Hepatocyte (in vitro differentiated cells): ENCODE measurements around the gene DLGAP4. TPM values are rescaled to one million over a fixed set of nuclear protein-coding genes. Genes with fewer than 3 reads are reported as not detected.

Experiments used
- DNase-seq: peaks from one replicate; pipeline ENCODE4 v3.0.0-alpha.2; 2016; ENCODE audit warnings: low spot score
- H2AFZ ChIP-seq: fragments of 200-600 bp; sonication (generic); 2 replicates; pipeline ENCODE4 v1.6.0; 2016; ENCODE audit warnings: antibody characterized with exemption, mild to moderate bottlenecking
- H3K27ac ChIP-seq: fragments of 200-600 bp; sonication (generic); 2 replicates; pipeline ENCODE4 v1.5.1; 2016; ENCODE audit warnings: mild to moderate bottlenecking
- H3K27me3 ChIP-seq: fragments of 200-600 bp; sonication (generic); 2 replicates; pipeline ENCODE4 v1.6.1; 2016
- H3K36me3 ChIP-seq: fragments of 200-600 bp; sonication (generic); replicated peaks from 2 replicates; pipeline ENCODE4 v1.5.1; 2016; ENCODE audit warnings: low read depth; ENCODE audit not compliant: insufficient read depth
- H3K4me1 ChIP-seq: fragments of 200-600 bp; sonication (generic); 2 replicates; pipeline ENCODE4 v1.5.1; 2016; ENCODE audit warnings: mild to moderate bottlenecking, moderate library complexity; ENCODE audit not compliant: insufficient read depth
- H3K4me2 ChIP-seq: fragments of 200-600 bp; sonication (generic); 2 replicates; pipeline ENCODE4 v1.6.0; 2016
- H3K4me3 ChIP-seq: fragments of 200-600 bp; sonication (generic); 2 replicates; pipeline ENCODE4 v1.5.1; 2016; ENCODE audit warnings: mild to moderate bottlenecking
- H3K79me2 ChIP-seq: fragments of 200-600 bp; sonication (generic); 2 replicates; pipeline ENCODE4 v1.6.0; 2017; ENCODE audit warnings: mild to moderate bottlenecking
- H3K9me2 ChIP-seq: fragments of 200-600 bp; sonication (generic); replicated peaks from 2 replicates; pipeline ENCODE4 v1.6.0; 2017; ENCODE audit warnings: mild to moderate bottlenecking; ENCODE audit not compliant: insufficient read depth
- H3K9me3 ChIP-seq: fragments of 200-600 bp; sonication (generic); 2 replicates; pipeline ENCODE4 v1.5.1; 2016; ENCODE audit warnings: low read depth, mild to moderate bottlenecking
- H4K20me1 ChIP-seq: fragments of 200-600 bp; sonication (generic); 2 replicates; pipeline ENCODE4 v1.6.0; 2016; ENCODE audit warnings: mild to moderate bottlenecking; ENCODE audit not compliant: insufficient read depth, poor library complexity, severe bottlenecking
- CTCF ChIP-seq: fragments of 200-600 bp; sonication (generic); IDR thresholded peaks from 2 replicates; pipeline ENCODE4 v1.5.1; 2016; ENCODE audit warnings: antibody characterized with exemption, mild to moderate bottlenecking; ENCODE audit not compliant: poor library complexity
- EZH2 ChIP-seq: fragments of 200-600 bp; sonication (generic); IDR thresholded peaks from 2 replicates; pipeline ENCODE4 v1.6.1; 2016; ENCODE audit warnings: antibody characterized with exemption, mild to moderate bottlenecking, borderline replicate concordance
- EZH2phosphoT487 ChIP-seq: fragments of 200-600 bp; sonication (generic); IDR thresholded peaks from one replicate; pipeline ENCODE4 v1.6.1; 2018; ENCODE audit warnings: antibody characterized with exemption, mild to moderate bottlenecking, low read depth, moderate library complexity; ENCODE audit not compliant: unreplicated experiment, severe bottlenecking
- WGBS: methylation state at CpG from one replicate; pipeline ENCODE4 v1.1.6; 2016; ENCODE audit warnings: low lambda C conversion rate; ENCODE audit errors: missing lambda C conversion rate; 5-methylcytosine and 5-hydroxymethylcytosine counted together
- polyA plus RNA-seq: library from polyadenylated mRNA; unstranded; fragments of >200 nt; fragmentation: Nextera tagmentation; extraction: Ambion mirVana; gene quantifications from 2 replicates; pipeline ENCODE4 v1.2.1, GENCODE V29; 2016
- total RNA-seq: library from RNA; depleted of rRNA; stranded (reverse); fragments of >200 nt; gene quantifications from 2 replicates; pipeline ENCODE4 v1.2.3, GENCODE V29; 2014

The DLGAP4 gene
- total and polyA plus RNA-seq, 2 experiments from 2014 or later = 16.5 to 39.4 TPM

GRCh38 chr20:36482044-36482473 is 175.9 kb downstream of the DLGAP4 start:
- H3K79me2 ChIP-seq = peaks cover 100% of the 10 kb centered on the region
- 88% methylated on average over 8 of the region's 8 CpGs for WGBS
- H3K27me3 ChIP-seq = no peaks in the 10 kb centered on the region
- no peak overlapping the region for H3K4me2 ChIP-seq
- no peaks in the 10 kb centered on the region for H3K9me3 ChIP-seq
- peaks cover 100% of the 10 kb centered on the region for H4K20me1 ChIP-seq
- no peak for DNase-seq
- no peak overlapping the region for H2AFZ ChIP-seq
- no peaks in the 10 kb centered on the region for H3K36me3 ChIP-seq
- no peak overlapping the region for H3K4me3 ChIP-seq
- no peaks in the 10 kb centered on the region for H3K4me1 ChIP-seq
- TF ChIP-seq CTCF (no peak), EZH2phosphoT487 (no peak), EZH2 (no peak)
- H3K9me2 ChIP-seq = no peaks in the 10 kb centered on the region
- no peak overlapping the region for H3K27ac ChIP-seq

GRCh38 chr20:36483209-36483918 is 177.2 kb downstream of the DLGAP4 start:
- H3K9me3 ChIP-seq = no peaks in the 10 kb centered on the region
- 78% methylated on average over 5 of the region's 5 CpGs for WGBS
- H3K4me1 ChIP-seq = no peaks in the 10 kb centered on the region
- DNase-seq = no peak
- no peaks in the 10 kb centered on the region for H3K36me3 ChIP-seq
- no peaks in the 10 kb centered on the region for H3K27me3 ChIP-seq
- H3K4me2 ChIP-seq = no peak overlapping the region
- peaks cover 100% of the 10 kb centered on the region for H3K79me2 ChIP-seq
- peaks cover 99% of the 10 kb centered on the region for H4K20me1 ChIP-seq
- TF ChIP-seq CTCF (no peak), EZH2phosphoT487 (no peak), EZH2 (no peak)
- no peak overlapping the region for H3K4me3 ChIP-seq
- H3K27ac ChIP-seq = no peak overlapping the region
- no peaks in the 10 kb centered on the region for H3K9me2 ChIP-seq
- no peak overlapping the region for H2AFZ ChIP-seq

- Histone ChIP-seq H2AFZ (no peak overlapping the region), H3K4me1 (no peaks in the 10 kb centered on the region), H3K27me3 (no peaks in the 10 kb centered on the region), H3K36me3 (no peaks in the 10 kb centered on the region), H3K4me2 (no peak overlapping the region), H3K4me3 (no peak overlapping the region), H3K79me2 (peaks cover 100% of the 10 kb centered on the region), H3K9me2 (no peaks in the 10 kb centered on the region), H3K9me3 (no peaks in the 10 kb centered on the region), H4K20me1 (peaks cover 98% of the 10 kb centered on the region), H3K27ac (no peak overlapping the region)
- WGBS = 80% methylated on average over 8 of the region's 8 CpGs
- TF ChIP-seq EZH2phosphoT487 (no peak), CTCF (no peak), EZH2 (no peak)
- no peak for DNase-seq
Observed at GRCh38 chr20:36483919-36484808, 178.0 kb downstream of the DLGAP4 start.
